A549 (cell line): ENCODE data around the gene KIF2B. TPM values are rescaled to one million over a fixed set of nuclear protein-coding genes. Genes with fewer than 3 reads are reported as not detected.

Experiments
- ATAC-seq, 2 experiments: fragments of 200-7000 bp in 1 of 2; fragments of >200 bp in 1 of 2; cut with Nextera tagmentation in 1 of 2; cut with Tn5 transposase in 1 of 2; 3 replicates each; pipeline versions ENCODE4 v1.8.0 to v1.9.1; 2018 to 2020; ENCODE audit warnings: mild to moderate bottlenecking in 1 of 2, moderate library complexity in 1 of 2
- CTCF ChIA-PET: fragments of 300-600 bp; sonication (Branson Sonifier 250); formaldehyde crosslinking; extraction: SDS; loops from one replicate; lab custom pipeline; 2021; ENCODE audit warnings: antibody characterized with exemption, inconsistent platforms; lab: Yijun Ruan, JAX
- POLR2A ChIA-PET: fragments of 350-600 bp; formaldehyde crosslinking; extraction: SDS; loops from one replicate; lab custom pipeline; 2021; ENCODE audit warnings: antibody characterized with exemption, inconsistent platforms; lab: Yijun Ruan, JAX
- DNase-seq, 2 experiments: peaks; one replicate each; pipeline versions ENCODE4 v3.0.0 to v3.0.0-alpha.2; 2011 to 2016; ENCODE audit warnings: low read depth in 1 of 2, low spot score in 1 of 2
- FAIRE-seq: peaks from 2 replicates; lab custom pipeline; 2011; peaks lifted over from hg19 to GRCh38; lab: Jason Lieb, UNC
- H3K27ac ChIP-seq, 2 experiments: fragments of >200 bp; sonication (Bioruptor Twin); formaldehyde crosslinking; 3 replicates each; pipeline ENCODE4 v1.5.1; 2016 to 2017
- H3K4me1 ChIP-seq: fragments of >200 bp; sonication (Bioruptor Twin); formaldehyde crosslinking; 3 replicates; pipeline ENCODE4 v1.6.1; 2016
- H3K4me2 ChIP-seq: fragments of >200 bp; sonication (Bioruptor Twin); formaldehyde crosslinking; 3 replicates; pipeline ENCODE4 v1.6.1; 2016
- H3K4me3 ChIP-seq: fragments of >200 bp; sonication (Bioruptor Twin); formaldehyde crosslinking; 3 replicates; pipeline ENCODE4 v1.5.1; 2016
- H3K9me3 ChIP-seq: fragments of >200 bp; sonication (Bioruptor Twin); formaldehyde crosslinking; 3 replicates; pipeline ENCODE4 v1.6.1; 2016
- ATOH8 ChIP-seq: fragments of 250-450 bp; sonication (Bioruptor Pico); IDR thresholded peaks from 2 replicates; pipeline ENCODE4 v1.5.0; 2020; ENCODE audit warnings: low read depth, mild to moderate bottlenecking, moderate library complexity
- BHLHE40 ChIP-seq: IDR thresholded peaks from 2 replicates; pipeline ENCODE4 v1.6.1; 2012; ENCODE audit warnings: low read depth, low read length, inconsistent platforms
- CBX2 ChIP-seq: fragments of 200-600 bp; sonication (generic); IDR thresholded peaks from 2 replicates; pipeline ENCODE4 v1.6.1; 2016; ENCODE audit warnings: low read depth, mild to moderate bottlenecking, borderline replicate concordance
- CBX8 ChIP-seq: fragments of 200-600 bp; sonication (generic); IDR thresholded peaks from 2 replicates; pipeline ENCODE4 v1.6.1; 2016
- CEBPB ChIP-seq, 2 experiments: fragments of >200 bp in 1 of 2; sonication (Bioruptor Twin) in 1 of 2; formaldehyde crosslinking in 1 of 2; IDR thresholded peaks; 2 replicates each; pipeline ENCODE4 v1.6.1; 2012 to 2016
- CHD4 ChIP-seq: fragments of 200-600 bp; sonication (generic); IDR thresholded peaks from 2 replicates; pipeline ENCODE4 v1.6.1; 2016; ENCODE audit warnings: antibody characterized with exemption, mild to moderate bottlenecking, borderline replicate concordance
- CTCF ChIP-seq: fragments of >200 bp; sonication (Bioruptor Twin); formaldehyde crosslinking; IDR thresholded peaks from 3 replicates; pipeline ENCODE4 v1.5.1; 2016
- EHMT2 ChIP-seq: fragments of 200-600 bp; sonication (generic); IDR thresholded peaks from 2 replicates; pipeline ENCODE4 v1.6.1; 2016; ENCODE audit warnings: antibody characterized with exemption, low read depth, mild to moderate bottlenecking, moderate library complexity
- EP300 ChIP-seq, 2 experiments: fragments of >200 bp; sonication (Bioruptor Twin); formaldehyde crosslinking; IDR thresholded peaks; 2 replicates in 1 of 2; 3 replicates in 1 of 2; pipeline ENCODE4 v1.6.1; 2016 to 2017
- FOSB ChIP-seq: fragments of 250-450 bp; sonication (Bioruptor Pico); IDR thresholded peaks from 2 replicates; pipeline ENCODE4 v1.5.0; 2020; ENCODE audit warnings: mild to moderate bottlenecking, moderate library complexity
- FOSL2 ChIP-seq, 2 experiments: fragments of 450-650 bp in 1 of 2; fragments of >200 bp in 1 of 2; sonication (Bioruptor Twin) in 1 of 2; formaldehyde crosslinking; IDR thresholded peaks; 2 replicates each; pipeline versions ENCODE4 v1.5.0 to v1.6.1; 2016 to 2020; ENCODE audit warnings: mild to moderate bottlenecking in 1 of 2, moderate library complexity in 1 of 2
- FOXS1 ChIP-seq: fragments of 250-450 bp; sonication (Bioruptor Pico); IDR thresholded peaks from 2 replicates; pipeline ENCODE4 v1.5.0; 2020; ENCODE audit warnings: mild to moderate bottlenecking, moderate library complexity
- GATA3 ChIP-seq: IDR thresholded peaks from 2 replicates; pipeline ENCODE4 v1.6.1; 2012; ENCODE audit warnings: borderline replicate concordance
- HEYL ChIP-seq: fragments of 250-450 bp; sonication (Bioruptor Pico); IDR thresholded peaks from 2 replicates; pipeline ENCODE4 v1.8.0; 2021; ENCODE audit warnings: mild to moderate bottlenecking, moderate library complexity
- JUN ChIP-seq, 2 experiments: fragments of >200 bp; sonication (Bioruptor Twin); formaldehyde crosslinking; IDR thresholded peaks; 2 replicates in 1 of 2; 3 replicates in 1 of 2; pipeline ENCODE4 v1.6.1; 2016 to 2017
- JUNB ChIP-seq: fragments of >200 bp; sonication (Bioruptor Twin); formaldehyde crosslinking; IDR thresholded peaks from 2 replicates; pipeline ENCODE4 v1.6.1; 2016
- MAFK ChIP-seq: fragments of 450-650 bp; IDR thresholded peaks from 2 replicates; pipeline ENCODE4 v1.6.1; 2014; ENCODE audit not compliant: partially characterized antibody
- MAZ ChIP-seq: fragments of 150-350 bp; IDR thresholded peaks from 2 replicates; pipeline ENCODE4 v1.6.1; 2014; ENCODE audit warnings: antibody characterized with exemption, low read depth, low read length, borderline replicate concordance
- MYC ChIP-seq: IDR thresholded peaks from 2 replicates; pipeline ENCODE4 v1.6.1; 2012; ENCODE audit warnings: mild to moderate bottlenecking, inconsistent platforms, low read length, improper control_type of control experiment, borderline replicate concordance
- NPAS2 ChIP-seq: fragments of 250-450 bp; sonication (Bioruptor Pico); IDR thresholded peaks from 2 replicates; pipeline ENCODE4 v1.8.0; 2022; ENCODE audit warnings: mild to moderate bottlenecking, moderate library complexity, borderline replicate concordance
- NR3C1 ChIP-seq: fragments of >200 bp; sonication (Bioruptor Twin); formaldehyde crosslinking; IDR thresholded peaks from 3 replicates; pipeline ENCODE4 v1.6.1; 2017
- PHF8 ChIP-seq: fragments of 200-600 bp; sonication (generic); IDR thresholded peaks from 2 replicates; pipeline ENCODE4 v1.6.1; 2016; ENCODE audit warnings: low read depth, mild to moderate bottlenecking, antibody characterized with exemption, moderate library complexity, borderline replicate concordance
- POLR2AphosphoS2 ChIP-seq: conservative IDR thresholded peaks from 2 replicates; pipeline ENCODE4 v1.6.1; 2012; ENCODE audit warnings: low read length, improper control_type of control experiment, inconsistent platforms
- RAD21 ChIP-seq, 2 experiments: fragments of >200 bp in 1 of 2; sonication (Bioruptor Twin) in 1 of 2; formaldehyde crosslinking in 1 of 2; IDR thresholded peaks in 1 of 2; conservative IDR thresholded peaks in 1 of 2; 2 replicates in 1 of 2; 3 replicates in 1 of 2; pipeline ENCODE4 v1.6.1; 2012 to 2018; ENCODE audit warnings: inconsistent platforms in 1 of 2
- RARB ChIP-seq: fragments of 250-450 bp; sonication (Bioruptor Pico); IDR thresholded peaks from 2 replicates; pipeline ENCODE4 v1.8.0; 2021; ENCODE audit warnings: mild to moderate bottlenecking, moderate library complexity
- RFX5 ChIP-seq: fragments of 450-650 bp; IDR thresholded peaks from 2 replicates; pipeline ENCODE4 v1.7.1; 2014; ENCODE audit warnings: antibody characterized with exemption, mild to moderate bottlenecking, moderate library complexity
- RNF2 ChIP-seq: fragments of 200-600 bp; sonication (generic); IDR thresholded peaks from 2 replicates; pipeline ENCODE4 v1.6.1; 2016; ENCODE audit warnings: low read depth, mild to moderate bottlenecking, antibody characterized with exemption, moderate library complexity, borderline replicate concordance
- SMC3 ChIP-seq: fragments of >200 bp; sonication (Bioruptor Twin); formaldehyde crosslinking; IDR thresholded peaks from 3 replicates; pipeline ENCODE4 v1.6.1; 2018; ENCODE audit warnings: inconsistent platforms
- TFCP2L1 ChIP-seq: fragments of 250-450 bp; sonication (Bioruptor Pico); IDR thresholded peaks from 2 replicates; pipeline ENCODE4 v1.5.0; 2021; ENCODE audit warnings: mild to moderate bottlenecking
- ZFP36 ChIP-seq: fragments of 450-650 bp; IDR thresholded peaks from 2 replicates; pipeline ENCODE4 v1.6.1; 2014; ENCODE audit warnings: borderline replicate concordance; ENCODE audit not compliant: partially characterized antibody
- ZSCAN20 ChIP-seq: fragments of 250-450 bp; sonication (Bioruptor Pico); IDR thresholded peaks from 2 replicates; pipeline ENCODE4 v1.8.0; 2022; ENCODE audit warnings: mild to moderate bottlenecking, moderate library complexity
- WGBS: methylation state at CpG from one replicate; pipeline ENCODE4 v1.1.6; 2017; ENCODE audit errors: missing lambda C conversion rate; 5-methylcytosine and 5-hydroxymethylcytosine counted together
- polyA plus RNA-seq, 4 experiments: library from polyadenylated mRNA; depleted of rRNA in 3 of 4; stranded (reverse); fragments of >200 nt; fragmentation: RNase III in 1 of 4; extraction: RNeasy Plus Mini Kit Qiagen cat#74134 plus additional on column Dnase treatment in 1 of 4; gene quantifications; 2 replicates in 3 of 4; 3 replicates in 1 of 4; pipeline ENCODE4 v1.2.3, GENCODE V29; 2011 to 2017
- TF ChIP-seq, protein P1 (sequence below): IDR thresholded peaks from 2 replicates; pipeline ENCODE4 v1.6.1; 2012; ENCODE audit warnings: low read depth, borderline replicate concordance
- TF ChIP-seq, protein P2 (sequence below): fragments of >200 bp; sonication (Bioruptor Twin); formaldehyde crosslinking; IDR thresholded peaks from 2 replicates; pipeline ENCODE4 v1.6.1; 2016

The KIF2B gene
- polyA plus RNA-seq, 2 of the 4 experiments (the other 2 are of a cell fraction): not detected

- POLR2A ChIA-PET: no interaction called here
- Histone ChIP-seq H3K4me2 (no peak overlapping the region), H3K4me1 (no peaks in the 10 kb centered on the region), H3K4me3 (no peak overlapping the region), H3K9me3 (no peaks in the 10 kb centered on the region; the same call in 2 of the 3 replicates), H3K27ac (no peak overlapping the region)
- CTCF ChIA-PET: no interaction called here
- no peak for ATAC-seq
- FAIRE-seq: no peak
- DNase-seq: no peak
- WGBS: 6% methylated on average over 1 of the region's 1 CpG
- TF ChIP-seq FOSB (CRISPR knock-in tag) (no peak), RAD21 (conservative IDR thresholded peaks at IDR 0.05 in 1 of 2, IDR thresholded peaks at IDR 0.05 in 1 of 2) (no peak), CTCF (no peak), SMC3 (no peak), CEBPB (IDR thresholded peaks at IDR 0.05) (no peak), ZFP36 (no peak), PHF8 (no peak), CHD4 (no peak), TFCP2L1 (CRISPR knock-in tag) (no peak), CBX8 (no peak)
- TF ChIP-seq, protein P1, sequence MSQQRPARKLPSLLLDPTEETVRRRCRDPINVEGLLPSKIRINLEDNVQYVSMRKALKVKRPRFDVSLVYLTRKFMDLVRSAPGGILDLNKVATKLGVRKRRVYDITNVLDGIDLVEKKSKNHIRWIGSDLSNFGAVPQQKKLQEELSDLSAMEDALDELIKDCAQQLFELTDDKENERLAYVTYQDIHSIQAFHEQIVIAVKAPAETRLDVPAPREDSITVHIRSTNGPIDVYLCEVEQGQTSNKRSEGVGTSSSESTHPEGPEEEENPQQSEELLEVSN: no peak
Measured at GRCh38 chr17:53818271-53818670, 4.5 kb upstream of the KIF2B start.

DNA sequence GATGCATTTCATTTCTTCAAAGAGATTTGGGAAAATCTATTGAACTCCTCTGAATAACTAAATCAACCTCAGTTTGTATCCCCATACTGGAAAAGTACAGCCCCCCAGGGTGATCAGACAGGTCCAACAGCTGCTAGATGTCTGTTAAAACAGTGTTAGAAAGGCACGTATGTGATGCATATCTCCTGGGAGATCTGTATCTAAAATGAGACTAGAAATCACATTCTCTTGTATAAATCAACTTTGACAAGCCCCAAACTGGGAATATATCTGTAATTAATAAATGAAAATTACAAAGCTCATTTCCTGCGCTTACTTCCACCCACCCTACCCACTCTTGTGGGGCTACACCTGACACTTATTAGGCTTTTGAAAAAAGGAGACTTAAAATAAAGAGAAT lies 3.8 kb upstream of the KIF2B start:
- Histone ChIP-seq H3K27ac (no peak overlapping the region), H3K4me3 (no peak overlapping the region), H3K9me3 (no peaks in the 10 kb centered on the region; the same call in 2 of the 3 replicates), H3K4me2 (no peak overlapping the region), H3K4me1 (no peaks in the 10 kb centered on the region)
- POLR2A ChIA-PET: no interaction called here
- FAIRE-seq: no peak
- WGBS: 0% methylated on average over 2 of the region's 2 CpGs
- CTCF ChIA-PET: no interaction called here
- no peak for ATAC-seq
- TF ChIP-seq, protein P2, sequence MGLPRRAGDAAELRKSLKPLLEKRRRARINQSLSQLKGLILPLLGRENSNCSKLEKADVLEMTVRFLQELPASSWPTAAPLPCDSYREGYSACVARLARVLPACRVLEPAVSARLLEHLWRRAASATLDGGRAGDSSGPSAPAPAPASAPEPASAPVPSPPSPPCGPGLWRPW: no peak
- TF ChIP-seq RNF2 (no peak), NPAS2 (CRISPR knock-in tag) (no peak), CBX2 (no peak), BHLHE40 (no peak), MAZ (no peak), ATOH8 (no peak), RAD21 (conservative IDR thresholded peaks at IDR 0.05 in 1 of 2, IDR thresholded peaks at IDR 0.05 in 1 of 2) (no peak), JUN (IDR thresholded peaks at IDR 0.05) (no peak), GATA3 (no peak), JUNB (no peak)
- DNase-seq: no peak

DNA sequence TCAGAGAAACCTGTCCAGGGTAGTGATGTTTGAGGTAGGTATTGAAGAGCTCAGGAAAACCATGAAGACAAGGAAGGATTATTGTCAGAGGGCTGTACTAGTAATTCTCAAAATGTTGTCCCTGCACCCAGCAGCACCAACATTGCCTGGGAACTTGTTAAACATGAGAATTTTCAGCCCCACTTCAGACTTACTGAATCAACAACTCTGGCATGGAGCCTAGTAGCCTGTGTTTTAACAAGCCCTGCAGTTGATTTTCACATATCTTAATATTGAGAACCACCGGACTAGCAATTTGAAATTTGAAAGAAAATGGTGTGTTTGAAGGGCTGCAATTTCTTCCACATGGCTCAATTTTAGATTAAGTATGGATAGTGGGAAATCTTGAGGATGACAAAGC lies 2.8 kb upstream of the KIF2B start:
- 0% methylated on average over 1 of the region's 1 CpG for WGBS
- ATAC-seq (no peak), FAIRE-seq (no peak), DNase-seq (no peak)
- no peak overlapping the region for H3K27ac ChIP-seq
- ChIA-PET CTCF (interaction anchor here (1.0 kb wide), 1 partner anchor 13 kb away, joined by 4 read pairs; no protein-coding TSS in a partner anchor), POLR2A (no interaction called here)
- no peak overlapping the region for H3K4me2 ChIP-seq
- no peaks in the 10 kb centered on the region for H3K4me1 ChIP-seq
- no peaks in the 10 kb centered on the region; the same call in 2 of the 3 replicates for H3K9me3 ChIP-seq
- H3K4me3 ChIP-seq: no peak overlapping the region
- TF ChIP-seq GATA3 (no peak), NR3C1 (no peak), FOSL2 (IDR thresholded peaks at IDR 0.05) (no peak), FOSL2 (CRISPR knock-in tag; IDR thresholded peaks at IDR 0.05) (no peak), EHMT2 (no peak), HEYL (CRISPR knock-in tag) (no peak), POLR2AphosphoS2 (no peak), FOXS1 (no peak), MYC (no peak), ZSCAN20 (CRISPR knock-in tag) (no peak), RARB (CRISPR knock-in tag) (no peak), JUN (IDR thresholded peaks at IDR 0.05) (no peak), EP300 (IDR thresholded peaks at IDR 0.05) (no peak), RFX5 (no peak), TFCP2L1 (CRISPR knock-in tag) (no peak), SMC3 (no peak), FOSB (CRISPR knock-in tag) (no peak), MAFK (no peak)
